GM12865 (cell line): ENCODE measurements around the gene ATP2B3.

Experiments used
- DNase-seq: peaks from one replicate; pipeline ENCODE4 v3.0.0; 2010; ENCODE audit warnings: low read depth
- H3K4me3 ChIP-seq: 2 replicates; pipeline ENCODE4 v1.5.1; 2011; ENCODE audit warnings: mild to moderate bottlenecking, low read depth, low read length, control low read depth
- CTCF ChIP-seq: IDR thresholded peaks from 2 replicates; pipeline ENCODE4 v1.5.1; 2011; ENCODE audit warnings: low read length, control low read depth, low read depth, inconsistent platforms; ENCODE audit not compliant: insufficient read depth; ENCODE audit errors: missing control alignments

The ATP2B3 gene

GRCh38 chrX:153520287-153520917 is 3.0 kb downstream of the ATP2B3 start:
- TF ChIP-seq CTCF, result no peak
- no peak overlapping the region for H3K4me3 ChIP-seq
- DNase-seq, result no peak

- no peak overlapping the region for H3K4me3 ChIP-seq
- no peak for DNase-seq
- TF ChIP-seq CTCF, result no peak
These were observed 3.6 kb downstream of the ATP2B3 start for GRCh38 chrX:153521034-153521433.

GRCh38 chrX:153522259-153522658 is 4.8 kb downstream of the ATP2B3 start:
- no peak overlapping the region for H3K4me3 ChIP-seq
- DNase-seq, result no peak
- no peak for TF ChIP-seq CTCF

GRCh38 chrX:153523269-153523668 is 5.8 kb downstream of the ATP2B3 start:
- DNase-seq, result no peak
- TF ChIP-seq CTCF, result no peak
- H3K4me3 ChIP-seq, result no peak overlapping the region

GRCh38 chrX:153524234-153524633 is 6.8 kb downstream of the ATP2B3 start:
- no peak overlapping the region for H3K4me3 ChIP-seq
- TF ChIP-seq CTCF, result no peak
- DNase-seq, result no peak

GRCh38 chrX:153525451-153525850 is 8.0 kb downstream of the ATP2B3 start:
- no peak for DNase-seq
- H3K4me3 ChIP-seq, result no peak overlapping the region
- no peak for TF ChIP-seq CTCF

- no peak for TF ChIP-seq CTCF
- DNase-seq, result no peak
- H3K4me3 ChIP-seq, result no peak overlapping the region
These were observed 8.6 kb downstream of the ATP2B3 start for GRCh38 chrX:153526042-153526441.
